Measurements from ENCODE around the gene STRA6. TPM values are rescaled to one million over a fixed set of nuclear protein-coding genes. Genes with fewer than 3 reads are reported as not detected.

The STRA6 gene
- total and polyA plus RNA-seq, 2 of the 8 experiments (the other 6 are each of a cell fraction or from before 2014, with no cell fraction given), result 9.3 to 14.5 TPM

DNA sequence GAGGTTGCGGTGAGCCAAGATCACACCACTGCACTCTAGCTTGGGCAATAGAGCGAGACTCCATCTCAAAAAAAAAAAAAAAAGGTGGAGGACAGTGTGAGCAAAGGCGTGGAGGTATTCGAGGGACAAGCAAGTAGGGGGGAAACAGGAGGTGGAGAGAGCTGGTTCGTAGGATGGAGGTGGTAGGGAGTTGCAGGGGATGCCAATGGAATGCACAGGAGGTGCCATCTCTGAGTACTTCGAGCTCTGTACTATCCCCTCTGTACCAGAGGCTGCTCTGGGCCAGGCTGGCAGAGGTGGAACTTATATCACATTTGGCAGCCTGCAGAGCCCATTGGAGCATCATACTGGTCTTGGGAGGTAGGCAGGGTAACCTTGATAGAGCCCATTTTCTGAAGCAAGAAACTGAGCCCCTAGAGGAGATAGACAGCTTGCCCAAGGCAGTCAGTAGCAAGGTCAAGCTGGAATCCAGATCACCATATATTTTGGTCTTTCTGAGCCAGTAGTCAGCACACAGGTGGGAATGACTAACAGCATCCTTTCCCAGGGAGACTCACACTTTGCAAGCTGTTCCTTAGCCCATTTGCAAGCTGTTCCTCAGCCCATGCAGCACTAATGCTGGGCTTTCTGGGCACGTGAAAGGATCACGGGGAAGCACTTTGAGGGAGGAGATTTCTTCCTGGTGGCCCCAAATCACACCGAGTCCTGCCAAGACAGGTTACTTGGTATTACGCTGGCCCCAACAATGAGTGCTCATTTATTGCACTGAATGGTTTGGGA is 24.4 kb upstream of the STRA6 start (continued):
- no peak for TF ChIP-seq YY1 (IDR thresholded peaks at IDR 0.05; ENCODE audit: low read depth, low read length)
- no peak for TF ChIP-seq SIN3A (conservative IDR thresholded peaks at IDR 0.05 in 1 of 2, IDR thresholded peaks at IDR 0.05 in 1 of 2; ENCODE audit: low read depth in 1 of 2, low read length in 2 of 2)
- no peak for TF ChIP-seq FOSL1 (IDR thresholded peaks at IDR 0.05; ENCODE audit: insufficient read depth, low read depth, low read length)
- TF ChIP-seq SP1 (IDR thresholded peaks at IDR 0.05; ENCODE audit: low read depth, low read length), result no peak
- TF ChIP-seq RFX5 (IDR thresholded peaks at IDR 0.05; ENCODE audit: borderline replicate concordance, low read depth, low read length), result no peak
- no peak for TF ChIP-seq KDM1A (IDR thresholded peaks at IDR 0.05; ENCODE audit: borderline replicate concordance, low read length)

All from H1 (cell line).